Fibroblast of skin of scalp (primary cell): Measurements from ENCODE around the gene HS6ST1.
A peak's percentile ranks its signal among the peaks of the same experiment; 100 is the strongest.

Source experiments
- DNase-seq: peaks from one replicate; pipeline ENCODE4 v3.0.0-alpha.2; 2013

HS6ST1 gene

DNA sequence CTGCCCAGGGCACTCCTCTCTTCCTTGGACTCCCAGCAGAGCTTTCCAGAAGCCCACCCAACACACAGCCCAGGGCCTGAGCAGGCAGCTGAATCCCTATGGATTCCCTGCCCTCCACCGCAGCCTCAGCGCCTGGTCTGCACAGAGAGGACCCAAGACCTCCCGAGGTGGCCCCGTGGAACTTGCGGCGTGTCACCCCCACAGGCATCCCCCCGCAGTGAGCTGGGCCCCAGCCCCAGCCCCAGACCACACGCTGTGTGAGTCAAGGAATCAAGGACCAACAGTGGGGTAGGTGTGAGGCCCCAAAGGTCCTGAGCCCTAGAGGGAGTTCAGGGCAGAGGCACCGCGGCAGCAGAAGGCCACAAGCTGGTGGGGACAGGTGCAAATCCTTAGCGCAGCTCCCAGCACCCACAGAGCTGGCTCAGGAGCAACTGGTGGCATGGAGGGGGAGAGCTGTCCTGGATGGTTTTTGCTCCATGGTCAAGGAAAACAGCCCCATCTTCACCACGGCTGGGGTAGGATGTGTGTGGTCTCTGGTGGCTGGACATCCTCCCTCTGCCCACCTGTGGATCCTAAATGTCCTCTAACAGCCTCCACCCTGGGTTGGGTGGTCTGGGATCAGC is 8.5 kb downstream of the HS6ST1 start:
- DNase-seq, result no peak

GRCh38 chr2:128309280-128310093 is 9.2 kb downstream of the HS6ST1 start:
- no peak for DNase-seq

DNA sequence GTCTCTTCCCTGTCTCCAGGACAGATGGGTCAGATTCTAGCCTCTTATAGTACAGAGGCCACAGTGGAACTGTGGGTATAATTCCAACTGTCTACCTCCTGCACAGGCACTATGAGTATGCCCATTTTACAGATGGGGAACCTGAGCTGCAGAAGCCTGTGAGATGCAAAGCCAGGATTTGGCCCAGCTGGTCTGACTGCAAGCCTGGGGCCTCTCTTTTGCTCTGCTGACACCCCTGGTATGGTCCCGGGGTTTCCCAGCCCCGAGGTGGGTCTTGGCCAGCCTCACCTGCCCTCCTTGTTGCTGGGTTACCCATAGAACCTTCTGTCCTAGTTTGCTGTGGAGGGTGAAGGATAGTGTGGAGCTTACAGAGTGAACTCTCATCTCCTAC is 9.8 kb downstream of the HS6ST1 start:
- no peak for DNase-seq

- DNase-seq, result no peak
Observed at GRCh38 chr2:128308284-128308731, 10.4 kb downstream of the HS6ST1 start.

GRCh38 chr2:128307595-128307994 is 11.1 kb downstream of the HS6ST1 start:
- no peak for DNase-seq

GRCh38 chr2:128306931-128307460 is 11.7 kb downstream of the HS6ST1 start:
- no peak for DNase-seq

- DNase-seq, result peak; percentile 90
Observed at GRCh38 chr2:128306081-128306930, 12.4 kb downstream of the HS6ST1 start.

DNA sequence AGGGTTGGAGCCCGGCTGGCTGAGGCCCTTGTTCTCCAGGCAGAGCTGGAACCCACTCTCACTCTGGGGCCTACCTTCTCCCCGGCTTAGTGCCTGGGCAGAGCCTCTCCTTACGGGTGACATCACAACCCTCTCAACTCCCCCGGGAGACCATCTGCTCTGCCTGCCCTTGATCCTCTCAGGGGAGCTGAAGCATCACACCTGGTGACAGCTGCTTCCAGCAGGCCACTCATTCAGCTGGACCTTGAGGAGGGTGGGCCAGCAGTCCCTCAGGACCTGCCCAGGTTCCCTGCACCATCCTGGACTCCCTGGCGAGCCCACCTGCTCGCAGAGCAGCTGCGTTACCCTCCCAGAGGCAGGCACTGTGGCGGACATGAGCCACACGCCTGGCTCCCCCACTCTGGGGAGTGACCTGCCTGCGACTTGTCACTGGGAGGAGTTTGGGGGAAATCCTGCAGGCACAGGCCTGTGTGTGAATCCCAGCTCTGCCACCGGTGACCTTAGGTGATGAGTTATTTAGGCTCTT is 13.1 kb downstream of the HS6ST1 start:
- DNase-seq, result no peak

GRCh38 chr2:128304715-128305554 is 13.7 kb downstream of the HS6ST1 start:
- peak; percentile 91 for DNase-seq

DNA sequence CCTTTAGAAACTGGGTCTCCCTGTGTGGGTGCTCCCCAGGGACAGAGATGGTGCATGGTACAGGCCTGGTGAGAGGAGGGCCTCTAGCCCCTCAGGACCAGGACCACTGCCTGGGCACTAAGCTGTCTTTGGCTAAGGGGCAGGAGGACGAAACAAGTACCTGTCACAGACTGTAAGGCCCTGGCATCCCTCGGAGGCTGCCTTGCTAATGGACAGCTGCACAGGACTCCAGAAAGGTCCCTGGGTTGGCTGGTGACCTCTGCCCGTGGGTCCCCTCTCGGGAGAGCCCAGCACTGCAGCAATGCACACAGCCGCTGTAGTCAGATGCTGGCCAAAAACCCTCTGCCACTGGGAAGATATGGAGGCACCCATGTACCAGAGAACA is 14.3 kb downstream of the HS6ST1 start:
- DNase-seq, result no peak

DNA sequence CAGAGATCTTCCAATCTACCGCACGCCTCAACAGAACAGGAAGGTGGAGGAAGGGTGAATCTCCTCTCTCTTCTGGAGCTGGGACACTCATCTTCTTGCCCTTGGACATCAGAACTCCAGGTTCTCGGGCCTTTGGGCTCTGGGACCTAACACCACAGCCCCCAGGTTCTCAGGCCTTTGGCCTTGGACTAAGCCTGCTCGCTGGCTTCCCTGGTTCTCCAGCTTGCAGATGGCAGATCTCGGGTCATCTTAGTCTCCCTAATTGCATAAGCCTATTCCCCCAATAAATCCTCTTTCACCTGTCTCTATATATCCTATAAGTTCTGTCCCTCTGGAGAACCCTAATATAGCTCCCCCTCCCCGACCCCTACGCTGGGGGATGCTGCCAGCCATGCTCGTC is 14.8 kb downstream of the HS6ST1 start:
- no peak for DNase-seq

- DNase-seq, result no peak
Observed at GRCh38 chr2:128303095-128303791, 15.4 kb downstream of the HS6ST1 start.

DNA sequence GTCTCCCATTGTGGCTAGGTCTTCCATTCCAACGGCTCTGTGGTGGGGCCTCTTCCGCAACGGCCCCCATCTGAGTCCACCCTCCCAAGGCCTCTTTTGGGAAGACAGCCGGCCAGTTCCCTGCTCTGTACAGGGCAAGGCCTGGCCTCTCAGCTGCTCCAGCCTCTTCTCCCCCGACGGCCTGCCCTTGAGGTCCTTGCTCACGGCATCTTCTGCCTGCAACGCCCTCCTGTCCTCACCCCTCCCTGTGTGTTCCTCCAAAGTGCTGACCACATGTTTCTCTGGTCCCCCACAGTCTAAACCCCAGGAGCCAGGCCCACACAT is 16.0 kb downstream of the HS6ST1 start:
- no peak for DNase-seq

DNA sequence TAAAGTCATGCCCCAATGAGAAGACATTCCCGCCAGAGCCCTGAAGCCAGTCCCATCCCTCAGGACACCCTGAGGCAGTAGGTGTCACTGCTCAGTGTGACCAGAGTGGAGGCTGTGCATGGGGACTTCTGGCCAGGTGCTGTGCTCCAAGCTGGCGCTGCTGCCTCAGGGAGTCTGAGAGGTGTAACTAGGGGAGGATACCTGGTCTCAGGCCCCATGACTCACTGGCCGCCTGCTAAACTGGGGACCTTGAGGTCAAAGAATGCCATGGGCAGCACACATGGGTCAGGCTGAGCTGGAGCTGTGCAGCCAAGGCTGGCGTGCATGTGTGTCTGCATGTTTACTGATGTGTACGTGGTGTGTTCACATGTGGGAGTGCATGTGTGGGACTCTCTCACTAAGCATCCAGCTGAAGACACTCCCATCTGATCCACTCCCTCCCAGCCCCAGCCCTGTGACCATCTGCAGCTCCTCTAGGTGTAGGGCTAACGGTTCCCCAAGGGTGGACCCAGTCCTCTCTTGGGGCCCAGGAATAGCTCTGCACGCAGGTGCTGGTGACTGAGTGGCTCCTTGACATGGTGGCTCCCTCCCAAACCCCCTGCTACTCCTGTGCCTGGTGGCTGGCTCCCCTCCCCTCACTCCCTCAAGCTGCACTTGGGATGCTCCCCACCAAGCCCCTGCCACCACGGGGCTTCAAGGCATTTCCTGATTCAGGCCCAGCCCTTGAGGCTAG is 16.5 kb downstream of the HS6ST1 start:
- no peak for DNase-seq

GRCh38 chr2:128301501-128301966 is 17.1 kb downstream of the HS6ST1 start:
- peak; percentile 98 for DNase-seq

DNA sequence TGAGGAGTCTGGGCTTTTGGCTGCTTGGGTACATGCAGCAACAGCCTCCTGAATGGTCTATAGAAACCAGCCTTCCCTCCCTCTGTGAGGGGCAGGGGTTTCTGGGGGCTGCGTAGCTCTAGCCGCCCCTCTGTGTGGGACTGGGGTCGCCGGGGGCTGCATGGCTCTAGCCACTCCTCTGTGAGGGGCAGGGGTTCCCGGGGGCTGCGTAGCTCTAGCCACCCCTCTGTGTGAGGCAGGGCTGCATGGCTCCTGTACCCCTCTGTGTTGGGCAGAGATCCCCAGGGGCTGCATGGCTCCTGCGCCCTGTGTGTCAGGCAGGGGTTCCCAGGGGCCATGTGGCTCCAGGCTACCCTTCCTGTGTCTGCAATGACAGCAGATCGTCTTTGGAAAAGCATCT is 17.6 kb downstream of the HS6ST1 start:
- DNase-seq, result no peak

GRCh38 chr2:128300151-128301020 is 18.3 kb downstream of the HS6ST1 start:
- DNase-seq, result peak; percentile 63

GRCh38 chr2:128299628-128300027 is 19.0 kb downstream of the HS6ST1 start:
- no peak for DNase-seq

- DNase-seq, result no peak
Observed at GRCh38 chr2:128298846-128299507, 19.7 kb downstream of the HS6ST1 start.
